ENCODE measurements around the gene PPP1R1B. TPM values are rescaled to one million over a fixed set of nuclear protein-coding genes. Genes with fewer than 3 reads are reported as not detected.
A peak's percentile ranks its signal among the peaks of the same experiment; 100 is the strongest.

PPP1R1B gene
- polyA plus RNA-seq, 1 donor from 2014 or later, result 1.8 TPM

DNA sequence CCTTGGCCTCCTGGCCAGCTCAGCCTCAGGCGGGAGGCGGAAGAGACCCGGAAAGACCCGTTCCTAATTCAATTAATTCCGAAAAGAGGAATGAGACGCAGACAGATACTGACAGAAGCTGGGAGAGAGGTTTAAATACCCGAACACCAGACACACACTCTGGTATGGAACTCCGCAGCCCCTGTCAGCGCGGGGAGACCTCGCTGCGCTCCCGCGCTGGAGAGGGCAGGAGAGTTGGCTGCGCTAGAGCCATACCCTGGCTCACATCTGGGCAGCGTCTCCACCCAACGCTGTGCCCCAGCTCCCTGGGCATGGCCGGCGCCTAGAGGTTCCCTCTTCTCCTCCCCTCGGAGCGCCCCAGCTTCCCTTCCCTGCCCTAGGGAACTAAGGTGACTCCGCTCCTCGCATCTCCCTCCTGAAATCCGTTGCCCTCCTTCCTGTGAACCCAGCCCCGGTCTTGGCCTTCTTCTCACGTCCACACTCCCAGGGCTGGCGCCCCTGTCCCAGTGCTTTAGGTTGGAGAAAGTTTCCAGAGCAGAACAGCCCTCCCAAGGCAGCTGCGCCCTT is 27.0 kb upstream of the PPP1R1B start:
- no peaks in the 10 kb centered on the region for H4K20me1 ChIP-seq (ENCODE audit: insufficient read depth)
- no peak overlapping the region for H2AFZ ChIP-seq (ENCODE audit: low read depth, low read length)
- H3K4me3 ChIP-seq (ENCODE audit: low read length), result no peak overlapping the region
- peaks cover 100% of the 10 kb centered on the region for H3K27me3 ChIP-seq (ENCODE audit: insufficient read depth, low read depth, low read length)
- TF ChIP-seq EZH2 (IDR thresholded peaks at IDR 0.05; ENCODE audit: borderline replicate concordance, insufficient read depth, low read length, poor library complexity, severe bottlenecking) (peak; percentile 69), RAD21 (conservative IDR thresholded peaks at IDR 0.05) (no peak)
- no peaks in the 10 kb centered on the region for H3K9me2 ChIP-seq (ENCODE audit: insufficient read depth, low read length)
- no peak overlapping the region for H3K27ac ChIP-seq (ENCODE audit: low read length)
- no peaks in the 10 kb centered on the region for H3K9me3 ChIP-seq (ENCODE audit: low read length)
- H3K4me2 ChIP-seq (ENCODE audit: low read length), result no peak overlapping the region
- no peaks in the 10 kb centered on the region for H3F3A ChIP-seq (ENCODE audit: insufficient read depth, low read length, poor library complexity, severe bottlenecking)
- H3K79me2 ChIP-seq (replicated peaks; ENCODE audit: insufficient read depth, low read length), result no peaks in the 10 kb centered on the region
- no peaks in the 10 kb centered on the region for H3K36me3 ChIP-seq (ENCODE audit: insufficient read depth, low read length)
- no peak overlapping the region for H3K9ac ChIP-seq (ENCODE audit: low read length)

DNA sequence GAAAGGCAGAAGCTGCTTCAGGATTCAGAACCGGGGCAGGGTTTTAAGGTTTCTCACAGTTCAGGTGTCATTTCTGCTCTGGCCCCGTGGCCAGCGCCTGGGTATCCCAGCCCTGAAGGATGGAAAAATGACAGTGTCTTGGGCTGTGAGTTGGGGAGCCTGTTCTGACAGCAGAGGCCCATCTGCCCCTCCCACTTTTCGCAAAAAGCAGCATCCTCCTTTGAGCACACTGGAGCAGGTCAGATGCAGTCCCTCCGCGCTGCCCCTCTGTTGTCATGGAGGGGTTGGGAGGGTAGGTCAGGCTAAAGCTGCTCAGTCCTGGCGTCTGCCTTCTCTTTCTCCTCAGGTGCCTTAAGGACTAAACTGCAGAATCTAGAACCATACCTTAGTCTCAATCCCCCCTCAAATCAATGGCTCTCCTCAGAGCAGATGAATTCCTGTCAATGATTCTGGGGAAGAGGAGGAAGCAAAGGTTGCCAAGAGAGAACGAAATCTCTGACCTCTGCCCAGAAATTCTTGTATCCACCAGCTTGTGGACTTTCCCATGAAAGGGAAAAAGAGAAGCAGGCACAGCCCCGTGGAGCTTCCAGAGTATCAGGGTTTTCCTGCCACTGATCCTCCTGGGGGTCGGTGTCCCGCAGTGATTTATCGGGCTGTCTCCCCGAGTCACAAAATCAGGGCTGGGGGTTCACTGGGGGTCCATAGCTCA is 26.3 kb upstream of the PPP1R1B start:
- Histone ChIP-seq H3K9me2 (ENCODE audit: insufficient read depth, low read length) (no peaks in the 10 kb centered on the region), H3K9me3 (ENCODE audit: low read length) (no peaks in the 10 kb centered on the region), H2AFZ (ENCODE audit: low read depth, low read length) (no peak overlapping the region), H3K9ac (ENCODE audit: low read length) (no peak overlapping the region), H3K27me3 (ENCODE audit: insufficient read depth, low read depth, low read length) (peaks cover 100% of the 10 kb centered on the region), H3K36me3 (ENCODE audit: insufficient read depth, low read length) (no peaks in the 10 kb centered on the region), H3K4me2 (ENCODE audit: low read length) (no peak overlapping the region), H4K20me1 (ENCODE audit: insufficient read depth) (no peaks in the 10 kb centered on the region), H3K79me2 (replicated peaks; ENCODE audit: insufficient read depth, low read length) (no peaks in the 10 kb centered on the region), H3F3A (ENCODE audit: insufficient read depth, low read length, poor library complexity, severe bottlenecking) (no peaks in the 10 kb centered on the region), H3K4me3 (ENCODE audit: low read length) (no peak overlapping the region), H3K27ac (ENCODE audit: low read length) (no peak overlapping the region)
- TF ChIP-seq POLR2AphosphoS5 (IDR thresholded peaks at IDR 0.05), result no peak
- no peak for TF ChIP-seq SMC3 (conservative IDR thresholded peaks at IDR 0.05; ENCODE audit: poor library complexity)
- peak; percentile 70 for TF ChIP-seq EZH2 (IDR thresholded peaks at IDR 0.05; ENCODE audit: borderline replicate concordance, insufficient read depth, low read length, poor library complexity, severe bottlenecking)

GRCh38 chr17:39600997-39601597 is 25.7 kb upstream of the PPP1R1B start:
- peaks cover 2% of the 10 kb centered on the region for H4K20me1 ChIP-seq (ENCODE audit: insufficient read depth)
- H3K4me2 ChIP-seq (ENCODE audit: low read length), result no peak overlapping the region
- H3F3A ChIP-seq (ENCODE audit: insufficient read depth, low read length, poor library complexity, severe bottlenecking), result no peaks in the 10 kb centered on the region
- H3K9me2 ChIP-seq (ENCODE audit: insufficient read depth, low read length), result no peaks in the 10 kb centered on the region
- no peak overlapping the region for H3K9ac ChIP-seq (ENCODE audit: low read length)
- H3K4me3 ChIP-seq (ENCODE audit: low read length), result no peak overlapping the region
- no peak overlapping the region for H3K27ac ChIP-seq (ENCODE audit: low read length)
- no peak for TF ChIP-seq RAD21 (conservative IDR thresholded peaks at IDR 0.05)
- no peak for TF ChIP-seq EP300 (conservative IDR thresholded peaks at IDR 0.05; ENCODE audit: poor library complexity, severe bottlenecking)
- TF ChIP-seq, protein P1, sequence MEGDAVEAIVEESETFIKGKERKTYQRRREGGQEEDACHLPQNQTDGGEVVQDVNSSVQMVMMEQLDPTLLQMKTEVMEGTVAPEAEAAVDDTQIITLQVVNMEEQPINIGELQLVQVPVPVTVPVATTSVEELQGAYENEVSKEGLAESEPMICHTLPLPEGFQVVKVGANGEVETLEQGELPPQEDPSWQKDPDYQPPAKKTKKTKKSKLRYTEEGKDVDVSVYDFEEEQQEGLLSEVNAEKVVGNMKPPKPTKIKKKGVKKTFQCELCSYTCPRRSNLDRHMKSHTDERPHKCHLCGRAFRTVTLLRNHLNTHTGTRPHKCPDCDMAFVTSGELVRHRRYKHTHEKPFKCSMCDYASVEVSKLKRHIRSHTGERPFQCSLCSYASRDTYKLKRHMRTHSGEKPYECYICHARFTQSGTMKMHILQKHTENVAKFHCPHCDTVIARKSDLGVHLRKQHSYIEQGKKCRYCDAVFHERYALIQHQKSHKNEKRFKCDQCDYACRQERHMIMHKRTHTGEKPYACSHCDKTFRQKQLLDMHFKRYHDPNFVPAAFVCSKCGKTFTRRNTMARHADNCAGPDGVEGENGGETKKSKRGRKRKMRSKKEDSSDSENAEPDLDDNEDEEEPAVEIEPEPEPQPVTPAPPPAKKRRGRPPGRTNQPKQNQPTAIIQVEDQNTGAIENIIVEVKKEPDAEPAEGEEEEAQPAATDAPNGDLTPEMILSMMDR (IDR thresholded peaks at IDR 0.05; ENCODE audit: poor library complexity, severe bottlenecking), result no peak
- no peak for TF ChIP-seq MXI1 (conservative IDR thresholded peaks at IDR 0.05; ENCODE audit: poor library complexity, severe bottlenecking)
- TF ChIP-seq TAF1 (IDR thresholded peaks at IDR 0.05; ENCODE audit: low read depth), result no peak
- TF ChIP-seq REST (IDR thresholded peaks at IDR 0.05; ENCODE audit: borderline replicate concordance), result no peak
- TF ChIP-seq EZH2 (IDR thresholded peaks at IDR 0.05; ENCODE audit: borderline replicate concordance, insufficient read depth, low read length, poor library complexity, severe bottlenecking), result no peak
- no peak for TF ChIP-seq POLR2AphosphoS5 (IDR thresholded peaks at IDR 0.05)
- TF ChIP-seq SMC3 (conservative IDR thresholded peaks at IDR 0.05; ENCODE audit: poor library complexity), result no peak
- H3K36me3 ChIP-seq (ENCODE audit: insufficient read depth, low read length), result no peaks in the 10 kb centered on the region
- H3K79me2 ChIP-seq (replicated peaks; ENCODE audit: insufficient read depth, low read length), result no peaks in the 10 kb centered on the region
- no peaks in the 10 kb centered on the region for H3K9me3 ChIP-seq (ENCODE audit: low read length)
- H3K27me3 ChIP-seq (ENCODE audit: insufficient read depth, low read depth, low read length), result peaks cover 100% of the 10 kb centered on the region
- no peak overlapping the region for H2AFZ ChIP-seq (ENCODE audit: low read depth, low read length)
